WTC11 (cell line): ENCODE measurements around the gene BSN. TPM values are rescaled to one million over a fixed set of nuclear protein-coding genes. Genes with fewer than 3 reads are reported as not detected.

ENCODE experiments used
- ATAC-seq: fragments of 200-7000 bp; cut with Tn5 transposase; 2 replicates; pipeline ENCODE4 v1.10.0; 2021; ENCODE audit warnings: mild to moderate bottlenecking, moderate library complexity
- CTCF ChIA-PET: fragments of 300-600 bp; sonication (Branson Sonifier 250); formaldehyde crosslinking; loops from one replicate; lab custom pipeline; 2021; ENCODE audit warnings: antibody characterized with exemption; lab: Charles Lee
- POLR2A ChIA-PET: fragments of 350-600 bp; sonication (Branson Sonifier 250); formaldehyde crosslinking; loops from one replicate; lab custom pipeline; 2021; ENCODE audit warnings: antibody characterized with exemption; lab: Charles Lee
- DNase-seq: peaks from one replicate; pipeline ENCODE4 v3.0.0; 2021; ENCODE audit warnings: low spot score
- H3K27ac Mint-ChIP-seq: 2 replicates; pipeline ENCODE4 v1.8.0; 2021; ENCODE audit warnings: mixed read lengths
- H3K27me3 Mint-ChIP-seq: 2 replicates; pipeline ENCODE4 v1.8.0; 2021; ENCODE audit warnings: low read depth, mild to moderate bottlenecking, moderate library complexity, mixed read lengths
- H3K36me3 Mint-ChIP-seq: 2 replicates; pipeline ENCODE4 v1.8.0; 2021; ENCODE audit warnings: mixed read lengths
- H3K4me1 Mint-ChIP-seq: 2 replicates; pipeline ENCODE4 v1.8.0; 2022; ENCODE audit warnings: mixed read lengths
- H3K4me3 Mint-ChIP-seq: 2 replicates; pipeline ENCODE4 v1.8.0; 2021; ENCODE audit warnings: mild to moderate bottlenecking, moderate library complexity, mixed read lengths
- H3K9me3 Mint-ChIP-seq: 2 replicates; pipeline ENCODE4 v1.8.0; 2021; ENCODE audit warnings: mixed read lengths
- E2F5 ChIP-seq: sonication (generic); formaldehyde crosslinking; IDR thresholded peaks from 2 replicates; pipeline ENCODE4 v1.8.1; 2022; ENCODE audit warnings: mild to moderate bottlenecking, moderate library complexity, missing genetic modification reagents
- ELF4 ChIP-seq: sonication (generic); formaldehyde crosslinking; IDR thresholded peaks from 2 replicates; pipeline ENCODE4 v1.8.1; 2022; ENCODE audit warnings: low read depth, mild to moderate bottlenecking, moderate library complexity, missing genetic modification reagents
- ETV6 ChIP-seq: sonication (generic); formaldehyde crosslinking; IDR thresholded peaks from 2 replicates; pipeline ENCODE4 v1.8.1; 2022; ENCODE audit warnings: mild to moderate bottlenecking, missing genetic modification reagents
- FOXK1 ChIP-seq: sonication (generic); formaldehyde crosslinking; IDR thresholded peaks from 2 replicates; pipeline ENCODE4 v1.8.0; 2022; ENCODE audit warnings: mild to moderate bottlenecking, moderate library complexity, missing genetic modification reagents
- FOXP1 ChIP-seq: sonication (generic); formaldehyde crosslinking; IDR thresholded peaks from 2 replicates; pipeline ENCODE4 v1.8.0; 2022; ENCODE audit warnings: missing genetic modification reagents, mild to moderate bottlenecking, moderate library complexity, borderline replicate concordance
- FOXP4 ChIP-seq: sonication (generic); formaldehyde crosslinking; IDR thresholded peaks from 2 replicates; pipeline ENCODE4 v1.8.0; 2022; ENCODE audit warnings: mild to moderate bottlenecking, missing genetic modification reagents
- IRF2 ChIP-seq: sonication (generic); formaldehyde crosslinking; IDR thresholded peaks from 2 replicates; pipeline ENCODE4 v1.8.0; 2022; ENCODE audit warnings: low read depth, missing genetic modification reagents, borderline replicate concordance
- PRDM15 ChIP-seq: sonication (generic); formaldehyde crosslinking; IDR thresholded peaks from 2 replicates; pipeline ENCODE4 v1.8.0; 2022; ENCODE audit warnings: missing genetic modification reagents
- TEAD1 ChIP-seq: sonication (generic); formaldehyde crosslinking; IDR thresholded peaks from 2 replicates; pipeline ENCODE4 v1.8.0; 2022; ENCODE audit warnings: mild to moderate bottlenecking, missing genetic modification reagents
- TP53 ChIP-seq: sonication (generic); formaldehyde crosslinking; IDR thresholded peaks from 2 replicates; pipeline ENCODE4 v1.8.1; 2023; ENCODE audit warnings: mild to moderate bottlenecking, missing genetic modification reagents
- ZMAT4 ChIP-seq: fragments of 250-450 bp; sonication (Bioruptor Pico); IDR thresholded peaks from 2 replicates; pipeline ENCODE4 v1.9.0; 2021; ENCODE audit warnings: mild to moderate bottlenecking
- ZNF219 ChIP-seq: sonication (generic); formaldehyde crosslinking; IDR thresholded peaks from 2 replicates; pipeline ENCODE4 v1.8.0; 2023; ENCODE audit warnings: missing genetic modification reagents, mild to moderate bottlenecking, borderline replicate concordance
- ZNF232 ChIP-seq: sonication (generic); formaldehyde crosslinking; IDR thresholded peaks from 2 replicates; pipeline ENCODE4 v1.8.0; 2022; ENCODE audit warnings: mild to moderate bottlenecking, missing genetic modification reagents
- ZNF281 ChIP-seq: sonication (generic); formaldehyde crosslinking; IDR thresholded peaks from 2 replicates; pipeline ENCODE4 v1.8.0; 2023; ENCODE audit warnings: mild to moderate bottlenecking, missing genetic modification reagents
- total RNA-seq: library from RNA; stranded (reverse); gene quantifications from 3 replicates; pipeline ENCODE4 v1.2.3, GENCODE V29; 2021

Gene BSN
- total RNA-seq, 1 experiment from 2014 or later: 2.8 TPM

- no peak for TF ChIP-seq ZNF281 (CRISPR knock-in tag)
- no peak for TF ChIP-seq E2F5 (CRISPR knock-in tag)
- TF ChIP-seq TEAD1: no peak
Measured at GRCh38 chr3:49654955-49655556, 100.8 kb downstream of the BSN start (continued).

- POLR2A ChIA-PET: no interaction called here
- no peaks in the 10 kb centered on the region for H3K9me3 Mint-ChIP-seq
- no peak for TF ChIP-seq TP53 (CRISPR knock-in tag)
- DNase-seq (no peak), ATAC-seq (no peak)
- CTCF ChIA-PET: interaction anchor here (2.7 to 3.5 kb wide), 2 partner anchors 16 to 116 kb away, joined by 19 to 22 read pairs; no protein-coding TSS in a partner anchor
- H3K4me1 Mint-ChIP-seq: no peaks in the 10 kb centered on the region
- no peak overlapping the region for H3K4me3 Mint-ChIP-seq
- H3K27me3 Mint-ChIP-seq: no peaks in the 10 kb centered on the region
- H3K36me3 Mint-ChIP-seq: no peaks in the 10 kb centered on the region
- no peak overlapping the region for H3K27ac Mint-ChIP-seq
Measured at GRCh38 chr3:49655731-49656285, 101.5 kb downstream of the BSN start.

- no peaks in the 10 kb centered on the region for H3K9me3 Mint-ChIP-seq
- no peak overlapping the region for H3K4me3 Mint-ChIP-seq
- DNase-seq (no peak), ATAC-seq (no peak)
- H3K27me3 Mint-ChIP-seq: no peaks in the 10 kb centered on the region
- CTCF ChIA-PET: interaction anchor here (0.8 to 3.5 kb wide), 4 partner anchors 10 to 485 kb away, joined by 3 to 22 read pairs (median 12); partner anchors contain the start of gene KLHDC8B
- H3K36me3 Mint-ChIP-seq: no peaks in the 10 kb centered on the region
- H3K4me1 Mint-ChIP-seq: no peaks in the 10 kb centered on the region
- POLR2A ChIA-PET: no interaction called here
- no peak overlapping the region for H3K27ac Mint-ChIP-seq
- TF ChIP-seq TP53 (CRISPR knock-in tag): no peak
- TF ChIP-seq ETV6 (CRISPR knock-in tag): no peak
Measured at GRCh38 chr3:49656541-49657112, 102.3 kb downstream of the BSN start.

- CTCF ChIA-PET: interaction anchor here (0.8 to 3.5 kb wide), 5 partner anchors 9 to 486 kb away, joined by 3 to 22 read pairs (median 4); partner anchors contain the start of gene KLHDC8B
- H3K27ac Mint-ChIP-seq: no peak overlapping the region
- TF ChIP-seq ZNF232 (CRISPR knock-in tag) (no peak), ELF4 (CRISPR knock-in tag) (no peak), FOXP1 (CRISPR knock-in tag) (no peak), FOXK1 (CRISPR knock-in tag) (no peak), ZMAT4 (CRISPR knock-in tag) (no peak), IRF2 (CRISPR knock-in tag) (no peak), FOXP4 (CRISPR knock-in tag) (no peak), ZNF219 (CRISPR knock-in tag) (no peak), PRDM15 (CRISPR knock-in tag) (no peak)
Measured at GRCh38 chr3:49657208-49657915, 103.1 kb downstream of the BSN start.

More at GRCh38 chr3:49657208-49657915, 103.1 kb downstream of the BSN start:
- ATAC-seq (no peak), DNase-seq (no peak)
- Mint-ChIP-seq H3K36me3 (no peaks in the 10 kb centered on the region), H3K4me1 (no peaks in the 10 kb centered on the region), H3K9me3 (no peaks in the 10 kb centered on the region), H3K4me3 (no peak overlapping the region), H3K27me3 (no peaks in the 10 kb centered on the region)
- POLR2A ChIA-PET: no interaction called here
